SJCRH30 (cell line): ENCODE data around the gene TM4SF4. TPM values are rescaled to one million over a fixed set of nuclear protein-coding genes. Genes with fewer than 3 reads are reported as not detected.

Experiments used
- DNase-seq, 2 experiments: peaks; one replicate each; pipeline ENCODE4 v3.0.0-alpha.2; 2015 to 2020
- H3K27ac ChIP-seq: fragments of 250-450 bp; sonication (Bioruptor Pico); 2 replicates; pipeline ENCODE4 v1.5.1; 2020; ENCODE audit warnings: mild to moderate bottlenecking, moderate library complexity
- H3K27me3 ChIP-seq: fragments of 250-450 bp; sonication (Bioruptor Pico); 2 replicates; pipeline ENCODE4 v1.5.1; 2020; ENCODE audit warnings: mild to moderate bottlenecking, moderate library complexity
- H3K36me3 ChIP-seq: fragments of 250-450 bp; sonication (Bioruptor Pico); 2 replicates; pipeline ENCODE4 v1.5.1; 2020; ENCODE audit warnings: mild to moderate bottlenecking, moderate library complexity
- H3K4me1 ChIP-seq: fragments of 250-450 bp; sonication (Bioruptor Pico); 2 replicates; pipeline ENCODE4 v1.5.1; 2020; ENCODE audit warnings: mild to moderate bottlenecking, moderate library complexity
- H3K4me3 ChIP-seq: fragments of 250-450 bp; sonication (Bioruptor Pico); 2 replicates; pipeline ENCODE4 v1.5.1; 2020; ENCODE audit warnings: mild to moderate bottlenecking, moderate library complexity
- H3K9me3 ChIP-seq: fragments of 250-450 bp; sonication (Bioruptor Pico); replicated peaks from 2 replicates; pipeline ENCODE4 v1.5.1; 2020; ENCODE audit warnings: mild to moderate bottlenecking, moderate library complexity
- total RNA-seq: library from RNA; depleted of rRNA; stranded (reverse); fragments of >200 nt; shearing (Covaris generic); gene quantifications from 2 replicates; pipeline ENCODE4 v1.2.3, GENCODE V29; 2014

The TM4SF4 gene
- total RNA-seq, 1 experiment from 2014 or later: not detected

GRCh38 chr3:149464542-149465328, 9.8 kb upstream of the TM4SF4 start:
- no peak for DNase-seq
- Histone ChIP-seq H3K4me3 (no peak overlapping the region), H3K4me1 (peaks cover 4% of the 10 kb centered on the region; the same call in 1 of the 2 replicates), H3K27me3 (no peaks in the 10 kb centered on the region), H3K9me3 (no peaks in the 10 kb centered on the region), H3K27ac (no peak overlapping the region), H3K36me3 (no peaks in the 10 kb centered on the region)

- Histone ChIP-seq H3K9me3 (no peaks in the 10 kb centered on the region), H3K36me3 (no peaks in the 10 kb centered on the region), H3K4me1 (peaks cover 4% of the 10 kb centered on the region; the same call in 1 of the 2 replicates), H3K27ac (no peak overlapping the region), H3K4me3 (no peak overlapping the region), H3K27me3 (no peaks in the 10 kb centered on the region)
- no peak for DNase-seq
Measured at GRCh38 chr3:149465351-149465883, 9.1 kb upstream of the TM4SF4 start.

- peaks cover 4% of the 10 kb centered on the region for H3K4me1 ChIP-seq
- no peaks in the 10 kb centered on the region for H3K9me3 ChIP-seq
- no peak overlapping the region for H3K4me3 ChIP-seq
- DNase-seq: no peak
- no peak overlapping the region for H3K27ac ChIP-seq
- no peaks in the 10 kb centered on the region for H3K27me3 ChIP-seq
- no peaks in the 10 kb centered on the region for H3K36me3 ChIP-seq
Measured at GRCh38 chr3:149466192-149466591, 8.3 kb upstream of the TM4SF4 start.

GRCh38 chr3:149468504-149469212, 5.8 kb upstream of the TM4SF4 start:
- Histone ChIP-seq H3K27ac (no peak overlapping the region), H3K9me3 (no peaks in the 10 kb centered on the region), H3K4me3 (no peak overlapping the region), H3K36me3 (no peaks in the 10 kb centered on the region), H3K27me3 (no peaks in the 10 kb centered on the region), H3K4me1 (peaks cover 26% of the 10 kb centered on the region)
- DNase-seq: no peak

- Histone ChIP-seq H3K4me3 (no peak overlapping the region), H3K36me3 (no peaks in the 10 kb centered on the region), H3K9me3 (no peaks in the 10 kb centered on the region), H3K27ac (no peak overlapping the region), H3K4me1 (peaks cover 37% of the 10 kb centered on the region), H3K27me3 (no peaks in the 10 kb centered on the region)
- DNase-seq: no peak
Measured at GRCh38 chr3:149470381-149470780, 4.1 kb upstream of the TM4SF4 start.

- H3K9me3 ChIP-seq: no peaks in the 10 kb centered on the region
- DNase-seq: peak; percentile 58 to 85
- H3K4me3 ChIP-seq: no peak overlapping the region
- no peaks in the 10 kb centered on the region for H3K27me3 ChIP-seq
- H3K27ac ChIP-seq: peak overlapping the region; percentile 39
- no peaks in the 10 kb centered on the region for H3K36me3 ChIP-seq
- H3K4me1 ChIP-seq: peaks cover 37% of the 10 kb centered on the region
Measured at GRCh38 chr3:149472030-149472797, 2.3 kb upstream of the TM4SF4 start.

GRCh38 chr3:149473357-149474249, 894 bp upstream of the TM4SF4 start:
- no peak overlapping the region for H3K4me3 ChIP-seq
- no peaks in the 10 kb centered on the region for H3K27me3 ChIP-seq
- peak overlapping the region; percentile 39 for H3K27ac ChIP-seq
- no peaks in the 10 kb centered on the region for H3K36me3 ChIP-seq
- peaks cover 36% of the 10 kb centered on the region for H3K4me1 ChIP-seq
- DNase-seq: peak; percentile 70 to 83
- no peaks in the 10 kb centered on the region for H3K9me3 ChIP-seq

GRCh38 chr3:149475451-149476060, 1.1 kb downstream of the TM4SF4 start:
- H3K9me3 ChIP-seq: no peaks in the 10 kb centered on the region
- no peaks in the 10 kb centered on the region for H3K36me3 ChIP-seq
- H3K27me3 ChIP-seq: no peaks in the 10 kb centered on the region
- H3K27ac ChIP-seq: no peak overlapping the region
- H3K4me3 ChIP-seq: no peak overlapping the region
- DNase-seq: no peak
- H3K4me1 ChIP-seq: peaks cover 40% of the 10 kb centered on the region

- H3K9me3 ChIP-seq: no peaks in the 10 kb centered on the region
- DNase-seq: no peak
- H3K4me1 ChIP-seq: peaks cover 43% of the 10 kb centered on the region
- no peak overlapping the region for H3K27ac ChIP-seq
- H3K4me3 ChIP-seq: no peak overlapping the region
- no peaks in the 10 kb centered on the region for H3K36me3 ChIP-seq
- H3K27me3 ChIP-seq: no peaks in the 10 kb centered on the region
Measured at GRCh38 chr3:149476225-149476624, 1.7 kb downstream of the TM4SF4 start.

- no peak for DNase-seq
- H3K27me3 ChIP-seq: no peaks in the 10 kb centered on the region
- no peak overlapping the region for H3K27ac ChIP-seq
- no peaks in the 10 kb centered on the region for H3K36me3 ChIP-seq
- no peaks in the 10 kb centered on the region for H3K9me3 ChIP-seq
- H3K4me3 ChIP-seq: no peak overlapping the region
- peaks cover 18% of the 10 kb centered on the region for H3K4me1 ChIP-seq
Measured at GRCh38 chr3:149479621-149480325, 5.3 kb downstream of the TM4SF4 start.

GRCh38 chr3:149480326-149481017, 6.0 kb downstream of the TM4SF4 start:
- Histone ChIP-seq H3K4me1 (peaks cover 18% of the 10 kb centered on the region), H3K27ac (no peak overlapping the region)

GRCh38 chr3:149481056-149481455, 6.6 kb downstream of the TM4SF4 start:
- H3K4me1 ChIP-seq: peaks cover 18% of the 10 kb centered on the region
- H3K36me3 ChIP-seq: no peaks in the 10 kb centered on the region
- H3K27ac ChIP-seq: no peak overlapping the region

More at GRCh38 chr3:149480326-149481017, 6.0 kb downstream of the TM4SF4 start:
- Histone ChIP-seq H3K4me3 (no peak overlapping the region), H3K9me3 (no peaks in the 10 kb centered on the region), H3K36me3 (no peaks in the 10 kb centered on the region), H3K27me3 (no peaks in the 10 kb centered on the region)
- DNase-seq: peak; percentile 80 to 89

GRCh38 chr3:149481491-149481890, 7.0 kb downstream of the TM4SF4 start:
- Histone ChIP-seq H3K4me1 (peaks cover 18% of the 10 kb centered on the region), H3K36me3 (no peaks in the 10 kb centered on the region), H3K27ac (no peak overlapping the region), H3K9me3 (no peaks in the 10 kb centered on the region), H3K27me3 (no peaks in the 10 kb centered on the region), H3K4me3 (no peak overlapping the region)
- DNase-seq: peak; percentile 29 to 61

More at GRCh38 chr3:149481056-149481455, 6.6 kb downstream of the TM4SF4 start:
- Histone ChIP-seq H3K4me3 (no peak overlapping the region), H3K9me3 (no peaks in the 10 kb centered on the region), H3K27me3 (no peaks in the 10 kb centered on the region)
- no peak for DNase-seq
